ENCODE data around the gene BTBD6.

- TF ChIP-seq, protein P1, sequence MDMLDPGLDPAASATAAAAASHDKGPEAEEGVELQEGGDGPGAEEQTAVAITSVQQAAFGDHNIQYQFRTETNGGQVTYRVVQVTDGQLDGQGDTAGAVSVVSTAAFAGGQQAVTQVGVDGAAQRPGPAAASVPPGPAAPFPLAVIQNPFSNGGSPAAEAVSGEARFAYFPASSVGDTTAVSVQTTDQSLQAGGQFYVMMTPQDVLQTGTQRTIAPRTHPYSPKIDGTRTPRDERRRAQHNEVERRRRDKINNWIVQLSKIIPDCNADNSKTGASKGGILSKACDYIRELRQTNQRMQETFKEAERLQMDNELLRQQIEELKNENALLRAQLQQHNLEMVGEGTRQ (CRISPR knock-in tag; IDR thresholded peaks at IDR 0.05): no peak
- TF ChIP-seq CTCF (IDR thresholded peaks at IDR 0.05) (no peak), TEAD1 (CRISPR knock-in tag; IDR thresholded peaks at IDR 0.05) (no peak), ELF4 (CRISPR knock-in tag; IDR thresholded peaks at IDR 0.05; ENCODE audit: low read depth) (no peak), FOXJ3 (CRISPR knock-in tag; IDR thresholded peaks at IDR 0.05; ENCODE audit: borderline replicate concordance) (no peak), IRF1 (CRISPR knock-in tag; IDR thresholded peaks at IDR 0.05) (no peak), ZNF138 (CRISPR knock-in tag; conservative IDR thresholded peaks at IDR 0.05) (no peak), ZNF263 (CRISPR knock-in tag; IDR thresholded peaks at IDR 0.05; ENCODE audit: low read depth) (no peak), RORB (CRISPR knock-in tag; IDR thresholded peaks at IDR 0.05) (no peak), CREB1 (CRISPR knock-in tag; IDR thresholded peaks at IDR 0.05) (no peak), MAX (CRISPR knock-in tag; IDR thresholded peaks at IDR 0.05) (no peak), TCF7 (CRISPR knock-in tag; IDR thresholded peaks at IDR 0.05; ENCODE audit: low read depth) (no peak)
- TF ChIP-seq, protein P2, sequence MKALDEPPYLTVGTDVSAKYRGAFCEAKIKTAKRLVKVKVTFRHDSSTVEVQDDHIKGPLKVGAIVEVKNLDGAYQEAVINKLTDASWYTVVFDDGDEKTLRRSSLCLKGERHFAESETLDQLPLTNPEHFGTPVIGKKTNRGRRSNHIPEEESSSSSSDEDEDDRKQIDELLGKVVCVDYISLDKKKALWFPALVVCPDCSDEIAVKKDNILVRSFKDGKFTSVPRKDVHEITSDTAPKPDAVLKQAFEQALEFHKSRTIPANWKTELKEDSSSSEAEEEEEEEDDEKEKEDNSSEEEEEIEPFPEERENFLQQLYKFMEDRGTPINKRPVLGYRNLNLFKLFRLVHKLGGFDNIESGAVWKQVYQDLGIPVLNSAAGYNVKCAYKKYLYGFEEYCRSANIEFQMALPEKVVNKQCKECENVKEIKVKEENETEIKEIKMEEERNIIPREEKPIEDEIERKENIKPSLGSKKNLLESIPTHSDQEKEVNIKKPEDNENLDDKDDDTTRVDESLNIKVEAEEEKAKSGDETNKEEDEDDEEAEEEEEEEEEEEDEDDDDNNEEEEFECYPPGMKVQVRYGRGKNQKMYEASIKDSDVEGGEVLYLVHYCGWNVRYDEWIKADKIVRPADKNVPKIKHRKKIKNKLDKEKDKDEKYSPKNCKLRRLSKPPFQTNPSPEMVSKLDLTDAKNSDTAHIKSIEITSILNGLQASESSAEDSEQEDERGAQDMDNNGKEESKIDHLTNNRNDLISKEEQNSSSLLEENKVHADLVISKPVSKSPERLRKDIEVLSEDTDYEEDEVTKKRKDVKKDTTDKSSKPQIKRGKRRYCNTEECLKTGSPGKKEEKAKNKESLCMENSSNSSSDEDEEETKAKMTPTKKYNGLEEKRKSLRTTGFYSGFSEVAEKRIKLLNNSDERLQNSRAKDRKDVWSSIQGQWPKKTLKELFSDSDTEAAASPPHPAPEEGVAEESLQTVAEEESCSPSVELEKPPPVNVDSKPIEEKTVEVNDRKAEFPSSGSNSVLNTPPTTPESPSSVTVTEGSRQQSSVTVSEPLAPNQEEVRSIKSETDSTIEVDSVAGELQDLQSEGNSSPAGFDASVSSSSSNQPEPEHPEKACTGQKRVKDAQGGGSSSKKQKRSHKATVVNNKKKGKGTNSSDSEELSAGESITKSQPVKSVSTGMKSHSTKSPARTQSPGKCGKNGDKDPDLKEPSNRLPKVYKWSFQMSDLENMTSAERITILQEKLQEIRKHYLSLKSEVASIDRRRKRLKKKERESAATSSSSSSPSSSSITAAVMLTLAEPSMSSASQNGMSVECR (CRISPR knock-in tag; IDR thresholded peaks at IDR 0.05; ENCODE audit: borderline replicate concordance): no peak
These were observed 36.6 kb upstream of the BTBD6 start for GRCh38 chr14:105211758-105212089.
